B cell (primary cell): ENCODE data around the gene TWF1.

Experiments
- CTCF ChIP-seq: fragments of 200-600 bp; IDR thresholded peaks from one replicate; pipeline ENCODE4 v1.8.0; 2022; ENCODE audit warnings: antibody characterized with exemption, mild to moderate bottlenecking
- EZH2 ChIP-seq: IDR thresholded peaks from 2 replicates; pipeline ENCODE4 v1.6.1; 2012; ENCODE audit warnings: borderline replicate concordance, low read depth, mild to moderate bottlenecking, moderate library complexity, low read length; ENCODE audit not compliant: insufficient read depth, poor library complexity, severe bottlenecking

GRCh38 chr12:43840338-43840737 is 34.2 kb upstream of the TWF1 start:
- no peak for TF ChIP-seq CTCF
- TF ChIP-seq EZH2, result no peak
